GM12864 (cell line): ENCODE results near the gene JMJD7.

Experiments
- DNase-seq: peaks from one replicate; pipeline ENCODE4 v3.0.0-alpha.2; 2011; ENCODE audit warnings: low read depth
- H3K4me3 ChIP-seq: 2 replicates; pipeline ENCODE4 v1.5.1; 2011; ENCODE audit warnings: mild to moderate bottlenecking, low read depth, low read length, control low read depth
- CTCF ChIP-seq: IDR thresholded peaks from 2 replicates; pipeline ENCODE4 v1.5.1; 2011; ENCODE audit warnings: low read depth, mild to moderate bottlenecking, moderate library complexity, low read length, control low read depth, inconsistent platforms; ENCODE audit errors: missing control alignments

JMJD7 gene

GRCh38 chr15:41814534-41814933 lies 13.4 kb upstream of the JMJD7 start:
- no peak for TF ChIP-seq CTCF
- H3K4me3 ChIP-seq = no peak overlapping the region
- DNase-seq = no peak

GRCh38 chr15:41816788-41817187 lies 11.1 kb upstream of the JMJD7 start:
- DNase-seq = no peak
- no peak for TF ChIP-seq CTCF
- no peak overlapping the region for H3K4me3 ChIP-seq

GRCh38 chr15:41817327-41817726 lies 10.6 kb upstream of the JMJD7 start:
- DNase-seq = no peak
- no peak overlapping the region for H3K4me3 ChIP-seq

GRCh38 chr15:41817781-41818180 lies 10.1 kb upstream of the JMJD7 start:
- H3K4me3 ChIP-seq = no peak overlapping the region
- no peak for TF ChIP-seq CTCF
- DNase-seq = no peak

More at GRCh38 chr15:41817327-41817726, 10.6 kb upstream of the JMJD7 start:
- TF ChIP-seq CTCF = no peak

GRCh38 chr15:41819455-41820050 lies 8.3 kb upstream of the JMJD7 start:
- no peak for TF ChIP-seq CTCF
- DNase-seq = no peak
- H3K4me3 ChIP-seq = no peak overlapping the region

- H3K4me3 ChIP-seq = no peak overlapping the region
- no peak for TF ChIP-seq CTCF
- no peak for DNase-seq
Measured at GRCh38 chr15:41820791-41821423, 7.0 kb upstream of the JMJD7 start.

GRCh38 chr15:41821831-41822230 lies 6.1 kb upstream of the JMJD7 start:
- TF ChIP-seq CTCF = no peak
- DNase-seq = no peak
- H3K4me3 ChIP-seq = no peak overlapping the region
